Fibroblast of lung (primary cell): ENCODE data around the gene PRCD. TPM values are rescaled to one million over a fixed set of nuclear protein-coding genes. Genes with fewer than 3 reads are reported as not detected.

Experiments used
- DNase-seq, 2 donors: peaks; one replicate each; pipeline versions ENCODE4 v3.0.0 to v3.0.0-alpha.2; 2010; ENCODE audit warnings: low read depth in 2 of 2
- H2AFZ ChIP-seq: 2 replicates; pipeline ENCODE4 v1.5.1; 2012; ENCODE audit warnings: low read length, control low read depth, inconsistent platforms
- H3K27ac ChIP-seq: 2 replicates; pipeline ENCODE4 v1.5.1; 2011; ENCODE audit warnings: low read length, control low read depth; ENCODE audit not compliant: insufficient read depth
- H3K27me3 ChIP-seq: 2 replicates; pipeline ENCODE4 v1.5.1; 2011; ENCODE audit warnings: mild to moderate bottlenecking, low read length; ENCODE audit not compliant: control insufficient read depth, insufficient read depth
- H3K36me3 ChIP-seq: 2 replicates; pipeline ENCODE4 v1.5.1; 2011; ENCODE audit warnings: low read length; ENCODE audit not compliant: control insufficient read depth, insufficient read depth
- H3K4me1 ChIP-seq: 2 replicates; pipeline ENCODE4 v1.5.1; 2011; ENCODE audit warnings: low read length; ENCODE audit not compliant: control insufficient read depth, insufficient read depth; ENCODE audit errors: extremely low read depth
- H3K4me2 ChIP-seq: 2 replicates; pipeline ENCODE4 v1.5.1; 2011; ENCODE audit warnings: low read length, control low read depth; ENCODE audit not compliant: insufficient read depth; ENCODE audit errors: extremely low read depth
- H3K4me3 ChIP-seq, 4 experiments: fragments of 200-600 bp in 1 of 4; sonication (generic) in 1 of 4; replicated peaks in 1 of 4; 2 replicates each; pipeline ENCODE4 v1.5.1; 2011 to 2016; ENCODE audit warnings: low read length in 4 of 4, low read depth in 3 of 4, mild to moderate bottlenecking in 3 of 4, control low read depth in 2 of 4, inconsistent platforms in 1 of 4, mixed read lengths in 1 of 4; ENCODE audit not compliant: insufficient read depth in 1 of 4; ENCODE audit errors: control extremely low read depth in 1 of 4
- H3K79me2 ChIP-seq: 2 replicates; pipeline ENCODE4 v1.5.1; 2012; ENCODE audit warnings: mild to moderate bottlenecking, low read length, inconsistent platforms; ENCODE audit not compliant: control insufficient read depth, insufficient read depth
- H3K9ac ChIP-seq: 2 replicates; pipeline ENCODE4 v1.5.1; 2011; ENCODE audit warnings: mild to moderate bottlenecking, low read length, control low read depth; ENCODE audit not compliant: insufficient read depth
- H3K9me3 ChIP-seq: 2 replicates; pipeline ENCODE4 v1.5.1; 2012; ENCODE audit warnings: low read depth, low read length; ENCODE audit not compliant: control insufficient read depth, insufficient read depth
- H4K20me1 ChIP-seq: 2 replicates; pipeline ENCODE4 v1.5.1; 2011; ENCODE audit warnings: low read length; ENCODE audit not compliant: control insufficient read depth, insufficient read depth; ENCODE audit errors: extremely low read depth
- EZH2 ChIP-seq: IDR thresholded peaks from 2 replicates; pipeline ENCODE4 v1.5.1; 2012; ENCODE audit warnings: low read length, control low read depth, mild to moderate bottlenecking; ENCODE audit errors: missing control alignments
- polyA plus RNA-seq, 2 donors: library from polyadenylated mRNA; depleted of rRNA in 1 of 2; stranded (reverse) in 1 of 2; unstranded in 1 of 2; fragments of >200 nt; gene quantifications; 2 replicates each; pipeline ENCODE4 v1.2.1, GENCODE V29; 2011 to 2012; ENCODE audit warnings: missing spikeins in 1 of 2
- total RNA-seq: library from RNA; depleted of rRNA; stranded (reverse); fragments of >200 nt; gene quantifications from 2 replicates; pipeline ENCODE4 v1.2.1, GENCODE V29; 2014
- TF ChIP-seq, protein P1 (sequence below), 2 donors: IDR thresholded peaks in 1 of 2; conservative IDR thresholded peaks in 1 of 2; 1 replicate in 1 of 2; 2 replicates in 1 of 2; pipeline ENCODE4 v1.5.1; 2011 to 2012; ENCODE audit warnings: low read length in 2 of 2, control low read depth in 1 of 2, inconsistent platforms in 1 of 2, low read depth in 1 of 2, mild to moderate bottlenecking in 1 of 2

PRCD gene
- total and polyA plus RNA-seq, 2 donors (not counting 1 experiment from before 2014, with no cell fraction given): 0.89 to 4.3 TPM

DNA sequence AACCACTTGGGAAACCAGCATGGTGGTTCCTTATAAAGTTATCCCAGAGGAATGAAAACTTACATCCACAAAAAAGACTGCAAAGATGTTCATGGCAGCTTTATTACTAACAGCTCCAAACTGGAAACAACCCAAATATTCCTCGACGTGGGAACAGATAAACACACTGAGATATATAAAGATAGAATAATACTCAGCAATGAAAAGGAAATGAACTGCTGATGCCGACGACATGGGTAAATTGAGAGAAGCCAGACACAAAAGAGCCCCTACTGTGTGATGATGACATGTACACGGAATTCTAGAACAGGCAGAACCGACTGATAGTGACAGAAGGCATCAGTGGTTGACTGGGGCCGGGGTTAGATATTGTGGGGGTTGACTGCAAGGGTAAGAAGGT, 9.7 kb downstream of the PRCD start:
- DNase-seq: no peak
- Histone ChIP-seq H4K20me1 (no peaks in the 10 kb centered on the region), H3K9me3 (no peaks in the 10 kb centered on the region), H2AFZ (no peak overlapping the region), H3K9ac (no peak overlapping the region), H3K4me3 (no peak overlapping the region), H3K27me3 (no peaks in the 10 kb centered on the region), H3K27ac (no peak overlapping the region), H3K4me1 (peaks cover 22% of the 10 kb centered on the region), H3K36me3 (no peaks in the 10 kb centered on the region), H3K4me2 (no peak overlapping the region), H3K79me2 (no peaks in the 10 kb centered on the region)
- TF ChIP-seq, protein P1, sequence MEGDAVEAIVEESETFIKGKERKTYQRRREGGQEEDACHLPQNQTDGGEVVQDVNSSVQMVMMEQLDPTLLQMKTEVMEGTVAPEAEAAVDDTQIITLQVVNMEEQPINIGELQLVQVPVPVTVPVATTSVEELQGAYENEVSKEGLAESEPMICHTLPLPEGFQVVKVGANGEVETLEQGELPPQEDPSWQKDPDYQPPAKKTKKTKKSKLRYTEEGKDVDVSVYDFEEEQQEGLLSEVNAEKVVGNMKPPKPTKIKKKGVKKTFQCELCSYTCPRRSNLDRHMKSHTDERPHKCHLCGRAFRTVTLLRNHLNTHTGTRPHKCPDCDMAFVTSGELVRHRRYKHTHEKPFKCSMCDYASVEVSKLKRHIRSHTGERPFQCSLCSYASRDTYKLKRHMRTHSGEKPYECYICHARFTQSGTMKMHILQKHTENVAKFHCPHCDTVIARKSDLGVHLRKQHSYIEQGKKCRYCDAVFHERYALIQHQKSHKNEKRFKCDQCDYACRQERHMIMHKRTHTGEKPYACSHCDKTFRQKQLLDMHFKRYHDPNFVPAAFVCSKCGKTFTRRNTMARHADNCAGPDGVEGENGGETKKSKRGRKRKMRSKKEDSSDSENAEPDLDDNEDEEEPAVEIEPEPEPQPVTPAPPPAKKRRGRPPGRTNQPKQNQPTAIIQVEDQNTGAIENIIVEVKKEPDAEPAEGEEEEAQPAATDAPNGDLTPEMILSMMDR (conservative IDR thresholded peaks at IDR 0.05 in 1 of 2, IDR thresholded peaks at IDR 0.05 in 1 of 2; ENCODE audit: low read depth in 1 of 2, low read length in 2 of 2): no peak
- no peak for TF ChIP-seq EZH2

DNA sequence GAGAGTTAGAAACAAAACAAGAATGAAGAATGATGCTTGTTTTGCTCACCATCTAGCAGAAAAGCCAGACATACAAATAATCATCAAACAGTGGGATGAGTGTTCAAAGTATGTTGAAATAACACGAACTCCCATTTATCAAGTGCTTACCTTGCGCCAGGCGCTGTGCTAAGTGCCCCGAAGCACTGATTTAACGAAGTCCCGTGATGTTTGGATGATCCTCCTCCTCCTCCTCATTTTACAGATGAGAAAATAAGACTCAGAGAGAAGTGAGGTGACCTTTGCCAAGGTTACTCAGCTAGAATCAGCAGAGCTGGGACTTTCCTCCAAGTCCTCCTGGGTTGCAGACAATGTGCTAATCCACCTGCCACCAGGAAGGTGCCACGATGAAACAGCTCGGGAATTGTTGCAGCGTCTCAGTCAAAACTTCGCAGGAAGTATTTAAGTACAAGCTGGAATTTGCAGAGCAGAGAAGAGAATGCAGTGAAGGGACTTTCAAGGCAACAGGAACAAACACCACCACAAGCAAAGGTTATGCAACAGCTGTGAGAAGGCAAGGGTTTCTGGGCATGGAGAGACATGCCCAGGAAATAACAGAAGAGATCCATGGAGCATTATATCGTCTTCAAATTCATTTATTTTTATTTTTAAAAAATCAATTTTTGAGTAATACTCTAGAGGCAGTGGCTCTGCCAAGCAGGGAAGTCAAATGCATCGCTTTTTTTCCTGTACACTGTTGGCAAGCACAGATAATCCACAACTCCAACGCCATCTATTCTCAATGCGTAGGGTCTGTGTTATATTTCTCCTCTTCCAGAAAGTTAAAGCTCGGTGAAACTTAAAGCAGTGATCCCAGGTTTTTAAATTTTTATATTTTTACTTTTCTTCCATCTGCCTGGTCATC, 11.1 kb downstream of the PRCD start:
- H2AFZ ChIP-seq: no peak overlapping the region
- no peaks in the 10 kb centered on the region for H3K79me2 ChIP-seq
- no peaks in the 10 kb centered on the region for H3K27me3 ChIP-seq
- no peaks in the 10 kb centered on the region for H4K20me1 ChIP-seq
- TF ChIP-seq EZH2: no peak
- TF ChIP-seq, protein P1 (conservative IDR thresholded peaks at IDR 0.05 in 1 of 2, IDR thresholded peaks at IDR 0.05 in 1 of 2; ENCODE audit: low read depth in 1 of 2, low read length in 2 of 2): no peak
- H3K9ac ChIP-seq: no peak overlapping the region
- H3K27ac ChIP-seq: no peak overlapping the region
- peak overlapping the region in 1 of 4 experiments; percentile 3 for H3K4me3 ChIP-seq
- H3K4me1 ChIP-seq: peaks cover 16% of the 10 kb centered on the region
- no peaks in the 10 kb centered on the region for H3K36me3 ChIP-seq
- no peaks in the 10 kb centered on the region for H3K9me3 ChIP-seq
- DNase-seq: peak in 1 of 2 donors; percentile 62
- no peak overlapping the region for H3K4me2 ChIP-seq

DNA sequence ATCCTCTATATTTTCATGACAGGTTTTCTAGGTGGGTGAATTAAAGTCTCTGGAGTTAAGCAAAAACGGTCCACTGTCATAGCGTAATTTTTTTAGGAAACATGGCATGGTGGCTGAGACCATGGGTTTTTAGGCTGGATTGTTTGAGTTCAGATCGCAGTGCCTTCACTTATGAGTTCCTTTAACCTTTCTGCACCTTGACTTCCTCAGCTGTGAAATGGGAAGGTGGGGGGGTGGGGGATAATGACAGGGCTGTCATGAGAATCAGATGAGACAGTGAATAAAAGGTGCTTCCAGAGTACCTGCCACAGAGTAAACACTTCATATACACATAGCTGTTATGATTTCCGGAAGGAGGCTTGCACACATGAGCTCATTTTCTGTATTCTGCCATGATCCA, 11.8 kb downstream of the PRCD start:
- H2AFZ ChIP-seq: no peak overlapping the region

More for the DNA sequence above, 11.8 kb downstream of the PRCD start:
- H3K36me3 ChIP-seq: no peaks in the 10 kb centered on the region
- H3K9me3 ChIP-seq: no peaks in the 10 kb centered on the region
- H3K27me3 ChIP-seq: no peaks in the 10 kb centered on the region
- no peak overlapping the region for H3K27ac ChIP-seq
- DNase-seq: no peak
- H3K4me3 ChIP-seq: no peak overlapping the region
- no peak overlapping the region for H3K4me2 ChIP-seq
- no peaks in the 10 kb centered on the region for H3K79me2 ChIP-seq
- H4K20me1 ChIP-seq: no peaks in the 10 kb centered on the region
- peaks cover 9% of the 10 kb centered on the region for H3K4me1 ChIP-seq
- TF ChIP-seq, protein P1 (conservative IDR thresholded peaks at IDR 0.05 in 1 of 2, IDR thresholded peaks at IDR 0.05 in 1 of 2; ENCODE audit: low read depth in 1 of 2, low read length in 2 of 2): no peak
- no peak for TF ChIP-seq EZH2
- no peak overlapping the region for H3K9ac ChIP-seq
